Measurements from ENCODE around the gene SCOC.

The SCOC gene

DNA sequence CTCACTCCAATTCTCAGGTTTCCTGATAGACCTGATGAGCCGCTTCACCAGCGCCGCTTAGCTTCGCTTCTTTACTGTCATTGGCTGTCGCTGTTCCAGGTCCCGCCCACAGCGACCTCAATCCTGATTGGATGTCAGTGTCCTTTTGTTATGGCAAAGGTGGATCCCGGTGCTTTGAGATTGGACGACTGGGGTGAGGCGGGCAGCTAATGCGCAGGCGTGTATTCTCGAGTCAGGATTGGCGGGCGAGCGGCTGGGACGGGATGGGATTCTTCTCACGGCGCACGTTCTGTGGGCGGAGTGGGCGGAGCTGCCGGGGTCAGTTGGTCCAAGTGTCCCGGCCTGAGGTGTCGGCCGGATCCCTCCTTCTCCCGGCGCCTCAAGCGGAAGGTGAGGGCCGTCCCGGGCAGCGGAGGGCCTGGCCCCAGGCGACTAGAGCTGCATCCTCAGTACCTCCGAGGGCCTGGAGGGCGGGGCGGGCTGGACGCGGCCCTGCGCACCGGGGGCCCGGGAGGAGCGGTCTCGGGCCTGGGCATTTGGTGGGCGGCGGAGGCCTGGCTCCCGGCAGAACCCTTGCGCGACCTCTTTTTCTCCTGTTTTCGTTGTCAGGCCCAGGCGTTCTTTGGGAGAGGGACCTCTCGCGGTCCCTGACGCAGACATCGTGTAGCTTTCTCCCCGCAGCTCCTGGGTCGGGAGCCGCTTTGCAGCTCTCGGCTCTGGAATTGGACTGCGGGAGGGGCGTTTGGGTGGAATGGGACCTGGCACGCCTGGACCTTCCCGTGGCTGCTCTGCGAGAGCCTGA is at the start of gene SCOC:
TSS of gene SCOC (plus strand) at position 319 of the 802 bp plus-strand sequence. CDS start 5,525 bp downstream, outside the sequence.
- Histone ChIP-seq H3K27ac (peak within 1 kb of the TSS; percentile 72), H3K4me3 (ENCODE audit: low read depth in 1 of 2, low read length in 1 of 2) (peak within 1 kb of the TSS; percentile 77 to 81), H3K27me3 (no peaks in the 10 kb centered on the region), H3K36me3 (no peaks in the 10 kb centered on the region), H3K4me1 (ENCODE audit: control insufficient read depth in 1 of 2, insufficient read depth in 1 of 2, low read depth in 1 of 2, low read length in 1 of 2) (peaks cover 15 to 19% of the 10 kb centered on the region in 2 experiments), H3K9me3 (no peaks in the 10 kb centered on the region)
- TF ChIP-seq, protein P1, sequence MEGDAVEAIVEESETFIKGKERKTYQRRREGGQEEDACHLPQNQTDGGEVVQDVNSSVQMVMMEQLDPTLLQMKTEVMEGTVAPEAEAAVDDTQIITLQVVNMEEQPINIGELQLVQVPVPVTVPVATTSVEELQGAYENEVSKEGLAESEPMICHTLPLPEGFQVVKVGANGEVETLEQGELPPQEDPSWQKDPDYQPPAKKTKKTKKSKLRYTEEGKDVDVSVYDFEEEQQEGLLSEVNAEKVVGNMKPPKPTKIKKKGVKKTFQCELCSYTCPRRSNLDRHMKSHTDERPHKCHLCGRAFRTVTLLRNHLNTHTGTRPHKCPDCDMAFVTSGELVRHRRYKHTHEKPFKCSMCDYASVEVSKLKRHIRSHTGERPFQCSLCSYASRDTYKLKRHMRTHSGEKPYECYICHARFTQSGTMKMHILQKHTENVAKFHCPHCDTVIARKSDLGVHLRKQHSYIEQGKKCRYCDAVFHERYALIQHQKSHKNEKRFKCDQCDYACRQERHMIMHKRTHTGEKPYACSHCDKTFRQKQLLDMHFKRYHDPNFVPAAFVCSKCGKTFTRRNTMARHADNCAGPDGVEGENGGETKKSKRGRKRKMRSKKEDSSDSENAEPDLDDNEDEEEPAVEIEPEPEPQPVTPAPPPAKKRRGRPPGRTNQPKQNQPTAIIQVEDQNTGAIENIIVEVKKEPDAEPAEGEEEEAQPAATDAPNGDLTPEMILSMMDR (IDR thresholded peaks at IDR 0.05) = peak; percentile 43

DNA sequence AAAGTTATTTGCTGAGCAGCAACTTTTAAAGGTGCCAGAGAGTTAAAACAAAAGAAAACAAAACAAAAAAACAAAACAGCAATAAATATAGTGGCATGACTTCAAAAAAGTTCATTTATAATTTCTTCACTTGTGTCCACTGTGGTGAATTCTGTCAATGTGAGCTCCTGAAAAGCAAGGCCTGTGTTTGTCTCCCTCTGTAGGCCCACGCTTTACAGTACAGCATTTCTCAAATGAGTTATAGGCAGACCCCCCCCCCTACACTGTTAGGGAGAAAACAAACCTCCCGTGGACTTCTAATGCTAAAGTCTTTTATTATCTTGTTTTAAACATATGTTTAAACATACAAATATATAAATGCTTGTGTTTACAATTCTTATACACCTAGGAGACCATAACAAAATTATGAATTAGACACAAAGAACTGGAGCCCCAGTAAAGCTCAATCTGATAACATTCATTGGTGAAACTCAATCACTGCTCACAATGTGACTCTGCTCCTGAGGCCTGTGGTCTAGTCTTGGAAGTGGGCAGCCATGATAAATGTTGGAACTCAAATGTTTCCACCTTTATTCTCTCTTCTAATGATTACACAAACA is 47.0 kb upstream of the SCOC start:
- H3K4me3 ChIP-seq (ENCODE audit: low read depth in 1 of 2, low read length in 1 of 2) = no peak overlapping the region
- H3K9me3 ChIP-seq = no peaks in the 10 kb centered on the region
- no peaks in the 10 kb centered on the region for H3K36me3 ChIP-seq
- H3K27me3 ChIP-seq = no peaks in the 10 kb centered on the region
- no peak overlapping the region for H3K27ac ChIP-seq
- TF ChIP-seq, protein P1 (IDR thresholded peaks at IDR 0.05) = no peak
- no peaks in the 10 kb centered on the region for H3K4me1 ChIP-seq (ENCODE audit: control insufficient read depth in 1 of 2, insufficient read depth in 1 of 2, low read depth in 1 of 2, low read length in 1 of 2)

DNA sequence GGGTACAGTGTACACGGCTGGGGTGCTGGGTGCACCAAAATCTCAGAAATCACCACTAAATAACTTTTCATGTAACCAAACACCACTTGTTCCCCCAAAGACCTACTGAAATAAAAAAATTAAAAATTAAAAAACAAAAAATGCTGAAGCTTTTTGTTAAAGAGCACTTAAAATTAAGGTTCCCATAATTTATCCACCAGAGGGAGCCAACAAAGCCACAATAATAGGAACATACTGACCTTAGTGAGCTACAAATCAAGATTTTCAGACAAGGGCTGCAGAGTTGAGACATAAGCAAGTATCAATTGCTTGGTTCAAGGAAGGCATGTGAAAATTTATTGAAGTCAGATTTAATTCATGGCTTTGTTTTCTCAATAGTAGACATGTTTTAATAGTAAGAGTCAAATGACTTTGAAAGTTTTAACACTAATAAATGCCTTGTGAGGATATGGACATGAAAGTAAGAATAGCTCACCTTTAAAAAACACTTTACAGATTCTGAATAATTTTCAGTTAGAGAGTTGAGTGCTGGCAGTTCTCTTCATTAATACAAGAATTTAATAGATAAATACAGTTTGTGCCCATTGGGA is 43.0 kb upstream of the SCOC start:
- no peak overlapping the region for H3K4me3 ChIP-seq (ENCODE audit: low read depth in 1 of 2, low read length in 1 of 2)
- H3K27ac ChIP-seq = no peak overlapping the region
- H3K36me3 ChIP-seq = no peaks in the 10 kb centered on the region
- H3K9me3 ChIP-seq = no peaks in the 10 kb centered on the region
- H3K4me1 ChIP-seq (ENCODE audit: control insufficient read depth in 1 of 2, insufficient read depth in 1 of 2, low read depth in 1 of 2, low read length in 1 of 2) = no peaks in the 10 kb centered on the region
- TF ChIP-seq, protein P1 (IDR thresholded peaks at IDR 0.05) = no peak
- H3K27me3 ChIP-seq = no peaks in the 10 kb centered on the region

DNA sequence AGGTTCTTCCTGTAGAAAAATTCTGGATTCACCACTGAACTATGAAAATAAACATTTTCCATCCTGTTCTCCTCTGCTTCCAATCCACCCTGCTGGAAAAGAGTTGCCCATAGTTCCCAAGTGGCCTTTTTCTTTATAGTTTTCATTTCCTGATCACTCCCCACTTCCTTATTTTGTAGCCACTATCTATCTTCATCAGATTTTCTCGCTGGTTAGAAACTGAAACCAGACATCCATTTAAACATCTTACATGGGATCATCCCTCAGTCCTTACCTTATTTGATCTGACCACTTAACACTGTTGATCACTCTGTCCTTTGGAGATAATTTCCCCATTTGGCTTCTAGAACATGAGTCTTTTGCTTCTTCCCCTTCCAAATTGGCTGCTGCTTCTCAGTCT is 42.2 kb upstream of the SCOC start:
- H3K27ac ChIP-seq = no peak overlapping the region
- H3K4me3 ChIP-seq (ENCODE audit: low read depth in 1 of 2, low read length in 1 of 2) = no peak overlapping the region
- H3K9me3 ChIP-seq = no peaks in the 10 kb centered on the region
- H3K36me3 ChIP-seq = no peaks in the 10 kb centered on the region
- TF ChIP-seq, protein P1 (IDR thresholded peaks at IDR 0.05) = no peak
- H3K27me3 ChIP-seq = no peaks in the 10 kb centered on the region
- no peaks in the 10 kb centered on the region for H3K4me1 ChIP-seq (ENCODE audit: control insufficient read depth in 1 of 2, insufficient read depth in 1 of 2, low read depth in 1 of 2, low read length in 1 of 2)

DNA sequence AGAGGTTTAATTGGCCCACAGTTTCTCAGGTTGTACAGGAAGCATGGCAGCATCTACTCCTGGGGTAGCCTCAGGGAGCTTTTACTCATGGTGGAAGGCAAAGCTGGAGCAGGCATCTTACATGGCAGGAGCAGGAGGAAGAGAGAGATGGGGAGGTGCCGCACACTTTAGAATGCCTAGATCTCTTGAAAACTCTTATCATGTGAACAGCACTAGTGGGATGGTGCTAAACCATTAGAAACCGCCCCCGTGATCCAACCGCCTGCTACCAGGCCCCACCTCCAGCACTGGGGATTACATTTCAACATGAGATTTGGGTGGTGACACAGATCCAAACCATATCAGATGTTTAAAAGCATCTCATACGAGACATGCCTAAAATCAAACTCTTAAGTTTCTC is 41.6 kb upstream of the SCOC start:
- H3K27ac ChIP-seq = no peak overlapping the region
- H3K36me3 ChIP-seq = no peaks in the 10 kb centered on the region
- TF ChIP-seq, protein P1 (IDR thresholded peaks at IDR 0.05) = no peak
- H3K4me1 ChIP-seq (ENCODE audit: control insufficient read depth in 1 of 2, insufficient read depth in 1 of 2, low read depth in 1 of 2, low read length in 1 of 2) = no peaks in the 10 kb centered on the region
- no peak overlapping the region for H3K4me3 ChIP-seq (ENCODE audit: low read depth in 1 of 2, low read length in 1 of 2)
- H3K9me3 ChIP-seq = no peaks in the 10 kb centered on the region
- H3K27me3 ChIP-seq = no peaks in the 10 kb centered on the region
